Osteoblast (primary cell): ENCODE results near the gene FAM98C. TPM values are rescaled to one million over a fixed set of nuclear protein-coding genes. Genes with fewer than 3 reads are reported as not detected.

Experiments used
- DNase-seq: peaks from one replicate; pipeline ENCODE4 v3.0.0; 2011; ENCODE audit warnings: low spot score, mixed read lengths; ENCODE audit not compliant: insufficient read length; ENCODE audit errors: missing footprints
- H2AFZ ChIP-seq: 2 replicates; pipeline ENCODE4 v1.6.0; 2011; ENCODE audit warnings: mild to moderate bottlenecking, low read length
- H3K27ac ChIP-seq: 2 replicates; pipeline ENCODE4 v1.5.1; 2011; ENCODE audit warnings: mild to moderate bottlenecking, low read depth, low read length, moderate library complexity
- H3K27me3 ChIP-seq: 2 replicates; pipeline ENCODE4 v1.6.0; 2012; ENCODE audit warnings: mild to moderate bottlenecking, control low read depth, inconsistent platforms, low read length, moderate library complexity; ENCODE audit not compliant: insufficient read depth
- H3K36me3 ChIP-seq: 2 replicates; pipeline ENCODE4 v1.5.1; 2011; ENCODE audit warnings: mild to moderate bottlenecking, low read length, control low read depth, moderate library complexity; ENCODE audit not compliant: insufficient read depth
- H3K4me1 ChIP-seq: 2 replicates; pipeline ENCODE4 v1.5.1; 2011; ENCODE audit warnings: mild to moderate bottlenecking, low read length, control low read depth, moderate library complexity; ENCODE audit not compliant: insufficient read depth
- H3K4me2 ChIP-seq: 2 replicates; pipeline ENCODE4 v1.6.0; 2011; ENCODE audit warnings: mild to moderate bottlenecking, low read length; ENCODE audit not compliant: insufficient read depth
- H3K4me3 ChIP-seq: fragments of 200-600 bp; sonication (generic); 3 replicates; pipeline ENCODE4 v1.5.1; 2012; ENCODE audit warnings: mild to moderate bottlenecking, low read length, inconsistent platforms; ENCODE audit not compliant: insufficient read depth
- H3K79me2 ChIP-seq: 2 replicates; pipeline ENCODE4 v1.6.0; 2012; ENCODE audit warnings: mild to moderate bottlenecking, low read length, control low read depth, inconsistent platforms; ENCODE audit not compliant: insufficient read depth
- H3K9me3 ChIP-seq: 2 replicates; pipeline ENCODE4 v1.5.1; 2011; ENCODE audit warnings: low read depth, low read length, control low read depth
- H4K20me1 ChIP-seq: 2 replicates; pipeline ENCODE4 v1.6.0; 2012; ENCODE audit warnings: mild to moderate bottlenecking, low read length, control low read depth; ENCODE audit not compliant: insufficient read depth
- total RNA-seq: library from RNA; depleted of rRNA; stranded (reverse); fragments of >200 nt; gene quantifications from 2 replicates; pipeline ENCODE4 v1.2.3, GENCODE V29; 2012
- TF ChIP-seq, protein P1 (sequence below): IDR thresholded peaks from 2 replicates; pipeline ENCODE4 v1.5.1; 2011; ENCODE audit warnings: mild to moderate bottlenecking, low read depth, low read length, moderate library complexity; ENCODE audit errors: extremely low read depth

Gene FAM98C
- total RNA-seq, 1 donor, result 14.1 TPM

GRCh38 chr19:38399081-38399480 is 3.8 kb upstream of the FAM98C start:
- H2AFZ ChIP-seq, result no peak overlapping the region
- TF ChIP-seq, protein P1, sequence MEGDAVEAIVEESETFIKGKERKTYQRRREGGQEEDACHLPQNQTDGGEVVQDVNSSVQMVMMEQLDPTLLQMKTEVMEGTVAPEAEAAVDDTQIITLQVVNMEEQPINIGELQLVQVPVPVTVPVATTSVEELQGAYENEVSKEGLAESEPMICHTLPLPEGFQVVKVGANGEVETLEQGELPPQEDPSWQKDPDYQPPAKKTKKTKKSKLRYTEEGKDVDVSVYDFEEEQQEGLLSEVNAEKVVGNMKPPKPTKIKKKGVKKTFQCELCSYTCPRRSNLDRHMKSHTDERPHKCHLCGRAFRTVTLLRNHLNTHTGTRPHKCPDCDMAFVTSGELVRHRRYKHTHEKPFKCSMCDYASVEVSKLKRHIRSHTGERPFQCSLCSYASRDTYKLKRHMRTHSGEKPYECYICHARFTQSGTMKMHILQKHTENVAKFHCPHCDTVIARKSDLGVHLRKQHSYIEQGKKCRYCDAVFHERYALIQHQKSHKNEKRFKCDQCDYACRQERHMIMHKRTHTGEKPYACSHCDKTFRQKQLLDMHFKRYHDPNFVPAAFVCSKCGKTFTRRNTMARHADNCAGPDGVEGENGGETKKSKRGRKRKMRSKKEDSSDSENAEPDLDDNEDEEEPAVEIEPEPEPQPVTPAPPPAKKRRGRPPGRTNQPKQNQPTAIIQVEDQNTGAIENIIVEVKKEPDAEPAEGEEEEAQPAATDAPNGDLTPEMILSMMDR, result no peak

GRCh38 chr19:38399537-38399936 is 3.4 kb upstream of the FAM98C start:
- Histone ChIP-seq H3K36me3 (peaks cover 15% of the 10 kb centered on the region), H3K79me2 (no peaks in the 10 kb centered on the region), H3K4me3 (no peak overlapping the region), H3K9me3 (no peaks in the 10 kb centered on the region), H3K4me1 (peaks cover 4% of the 10 kb centered on the region), H3K4me2 (no peak overlapping the region), H4K20me1 (peaks cover 9% of the 10 kb centered on the region), H2AFZ (no peak overlapping the region), H3K27ac (no peak overlapping the region), H3K27me3 (no peaks in the 10 kb centered on the region)
- TF ChIP-seq, protein P1, result no peak
- DNase-seq, result no peak

More at GRCh38 chr19:38399081-38399480, 3.8 kb upstream of the FAM98C start:
- no peaks in the 10 kb centered on the region for H3K9me3 ChIP-seq
- H3K27ac ChIP-seq, result no peak overlapping the region
- peaks cover 19% of the 10 kb centered on the region for H3K36me3 ChIP-seq
- no peaks in the 10 kb centered on the region for H3K79me2 ChIP-seq
- peaks cover 4% of the 10 kb centered on the region for H3K4me1 ChIP-seq
- H3K4me3 ChIP-seq, result no peak overlapping the region
- peak; percentile 75 for DNase-seq
- H3K27me3 ChIP-seq, result no peaks in the 10 kb centered on the region
- H3K4me2 ChIP-seq, result no peak overlapping the region
- H4K20me1 ChIP-seq, result peaks cover 9% of the 10 kb centered on the region

DNA sequence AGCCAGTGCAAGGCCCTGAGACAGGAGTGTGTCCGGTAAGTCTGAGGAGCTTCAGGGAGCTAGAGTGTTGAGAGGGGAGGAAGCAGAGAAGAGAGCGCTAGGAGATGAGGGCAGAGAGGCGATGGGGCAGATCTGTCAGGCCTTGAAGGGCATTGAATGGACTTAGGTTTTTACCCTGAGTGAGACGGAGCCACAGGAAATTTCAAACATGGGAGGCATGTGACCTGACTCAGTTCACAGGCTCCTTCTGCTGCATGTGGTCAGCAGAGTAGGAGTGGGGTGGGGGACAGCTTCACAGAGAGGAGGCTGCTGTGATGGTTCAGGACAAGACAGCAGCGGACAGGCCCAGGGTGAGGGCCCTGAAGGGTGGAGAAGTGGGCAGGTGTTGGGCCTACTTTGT is 2.5 kb upstream of the FAM98C start:
- Histone ChIP-seq H3K9me3 (no peaks in the 10 kb centered on the region), H3K27me3 (no peaks in the 10 kb centered on the region), H2AFZ (no peak overlapping the region), H3K4me3 (no peak overlapping the region), H3K4me2 (no peak overlapping the region), H3K4me1 (peaks cover 4% of the 10 kb centered on the region), H3K36me3 (peaks cover 14% of the 10 kb centered on the region), H4K20me1 (peaks cover 4% of the 10 kb centered on the region), H3K79me2 (no peaks in the 10 kb centered on the region), H3K27ac (no peak overlapping the region)
- TF ChIP-seq, protein P1, result no peak
- DNase-seq, result peak; percentile 19

GRCh38 chr19:38401148-38401547 is 1.7 kb upstream of the FAM98C start:
- Histone ChIP-seq H3K4me3 (no peak overlapping the region), H3K9me3 (no peaks in the 10 kb centered on the region), H3K4me2 (no peak overlapping the region), H4K20me1 (peaks cover 1% of the 10 kb centered on the region), H3K36me3 (peaks cover 16% of the 10 kb centered on the region), H3K27ac (no peak overlapping the region), H3K79me2 (no peaks in the 10 kb centered on the region), H3K27me3 (no peaks in the 10 kb centered on the region), H2AFZ (no peak overlapping the region), H3K4me1 (peaks cover 4% of the 10 kb centered on the region)
- DNase-seq, result peak; percentile 84
- TF ChIP-seq, protein P1, result no peak
